SK-N-SH (cell line): ENCODE data around the gene TOX2. TPM values are rescaled to one million over a fixed set of nuclear protein-coding genes. Genes with fewer than 3 reads are reported as not detected.

ENCODE experiments used
- CTCF ChIA-PET: fragments of 300-600, 350-600 bp; formaldehyde crosslinking; extraction: SDS; loops from one replicate; lab custom pipeline; 2021; lab: Yijun Ruan, JAX
- POLR2A ChIA-PET: fragments of 350-600 bp; sonication (Branson Sonifier 250); formaldehyde crosslinking; extraction: SDS; loops from one replicate; lab custom pipeline; 2020; ENCODE audit warnings: antibody characterized with exemption, inconsistent platforms; lab: Yijun Ruan, JAX
- DNase-seq: peaks from one replicate; pipeline ENCODE4 v3.0.0; 2012
- H2AFZ ChIP-seq: fragments of 200-600 bp; sonication (generic); 2 replicates; pipeline ENCODE4 v1.8.1; 2016; ENCODE audit warnings: antibody characterized with exemption, mild to moderate bottlenecking, low read depth
- H3F3A ChIP-seq: fragments of 200-600 bp; sonication (generic); replicated peaks from 2 replicates; pipeline ENCODE3; 2016; ENCODE audit warnings: antibody characterized with exemption, mild to moderate bottlenecking; ENCODE audit not compliant: insufficient read depth
- H3K27ac ChIP-seq, 2 experiments: fragments of 200-500 bp in 1 of 2; fragments of 200-600 bp in 1 of 2; sonication (Bioruptor generic) in 1 of 2; sonication (generic), shearing (Covaris generic) in 1 of 2; 2 replicates each; pipeline versions ENCODE4 v1.5.1 to v1.6.1; 2014 to 2016; ENCODE audit warnings: low read depth in 2 of 2, inconsistent platforms in 1 of 2, low read length in 1 of 2, mild to moderate bottlenecking in 1 of 2, mixed read lengths in 1 of 2
- H3K27me3 ChIP-seq: fragments of 200-600 bp; sonication (generic), shearing (Covaris generic); 2 replicates; pipeline ENCODE4 v1.6.1; 2016; ENCODE audit warnings: mixed run types; ENCODE audit not compliant: insufficient read depth
- H3K36me3 ChIP-seq, 2 experiments: fragments of 200-500 bp in 1 of 2; fragments of 200-600 bp in 1 of 2; sonication (Bioruptor generic) in 1 of 2; sonication (generic) in 1 of 2; replicated peaks in 1 of 2; 2 replicates each; pipeline versions ENCODE3 to v1.5.1; 2014 to 2016; ENCODE audit warnings: low read length in 1 of 2, mild to moderate bottlenecking in 1 of 2; ENCODE audit not compliant: insufficient read depth in 2 of 2, control insufficient read depth in 1 of 2
- H3K4me1 ChIP-seq, 2 experiments: fragments of 200-500 bp in 1 of 2; fragments of 200-600 bp in 1 of 2; sonication (Bioruptor generic) in 1 of 2; sonication (generic), shearing (Covaris generic) in 1 of 2; 2 replicates each; pipeline versions ENCODE4 v1.5.1 to v1.6.1; 2014 to 2016; ENCODE audit warnings: low read depth in 1 of 2, low read length in 1 of 2, mixed run types in 1 of 2; ENCODE audit not compliant: insufficient read depth in 2 of 2, control insufficient read depth in 1 of 2
- H3K4me2 ChIP-seq: fragments of 200-600 bp; sonication (generic), shearing (Covaris generic); 2 replicates; pipeline ENCODE4 v1.6.1; 2017; ENCODE audit warnings: mixed run types
- H3K4me3 ChIP-seq, 2 experiments: fragments of 200-500 bp in 1 of 2; fragments of 200-600 bp in 1 of 2; sonication (Bioruptor generic) in 1 of 2; sonication (generic), shearing (Covaris generic) in 1 of 2; 2 replicates each; pipeline versions ENCODE4 v1.5.1 to v1.8.1; 2014 to 2016; ENCODE audit warnings: low read depth in 2 of 2, inconsistent platforms in 1 of 2, low read length in 1 of 2, mild to moderate bottlenecking in 1 of 2, mixed read lengths in 1 of 2, moderate library complexity in 1 of 2
- H3K79me2 ChIP-seq: fragments of 200-600 bp; sonication (generic); 2 replicates; pipeline ENCODE4 v1.8.1; 2017; ENCODE audit warnings: mild to moderate bottlenecking; ENCODE audit not compliant: insufficient read depth
- H3K9ac ChIP-seq: fragments of 200-600 bp; sonication (generic); 2 replicates; pipeline ENCODE4 v1.6.1; 2017; ENCODE audit warnings: mixed run types
- H3K9me2 ChIP-seq: fragments of 200-600 bp; sonication (generic); 2 replicates; pipeline ENCODE4 v1.6.1; 2017; ENCODE audit warnings: mixed run types
- H3K9me3 ChIP-seq: fragments of 200-600 bp; sonication (generic); 2 replicates; pipeline ENCODE4 v1.6.1; 2017; ENCODE audit warnings: mixed run types, mild to moderate bottlenecking, moderate library complexity
- H4K20me1 ChIP-seq: fragments of 200-600 bp; sonication (generic); 2 replicates; pipeline ENCODE4 v1.6.1; 2017; ENCODE audit warnings: mild to moderate bottlenecking, mixed run types; ENCODE audit not compliant: insufficient read depth
- CHD2 ChIP-seq: fragments of 150-350 bp; IDR thresholded peaks from 2 replicates; pipeline ENCODE4 v1.6.1; 2018; ENCODE audit warnings: low read length; ENCODE audit not compliant: partially characterized antibody
- ELF1 ChIP-seq: IDR thresholded peaks from 2 replicates; pipeline ENCODE4 v1.4.0; 2012
- FOSL2 ChIP-seq: IDR thresholded peaks from 2 replicates; pipeline ENCODE4 v1.4.0; 2012; ENCODE audit warnings: low read depth, mild to moderate bottlenecking, moderate library complexity, borderline replicate concordance
- FOXJ3 ChIP-seq: sonication (generic); formaldehyde crosslinking; IDR thresholded peaks from 2 replicates; pipeline ENCODE4 v1.5.1; 2020; ENCODE audit warnings: mild to moderate bottlenecking, missing genetic modification reagents
- FOXM1 ChIP-seq: IDR thresholded peaks from 2 replicates; pipeline ENCODE4 v1.4.0; 2012; ENCODE audit warnings: low read depth, mild to moderate bottlenecking
- GATA2 ChIP-seq: sonication (generic); formaldehyde crosslinking; IDR thresholded peaks from 2 replicates; pipeline ENCODE4 v1.5.0; 2020; ENCODE audit warnings: mild to moderate bottlenecking, missing genetic modification reagents
- IRF3 ChIP-seq: fragments of 150-350 bp; IDR thresholded peaks from 2 replicates; pipeline ENCODE4 v1.6.1; 2016; ENCODE audit warnings: mild to moderate bottlenecking, low read depth, low read length
- JUND ChIP-seq: IDR thresholded peaks from 2 replicates; pipeline ENCODE4 v1.4.0; 2012
- NRF1 ChIP-seq: IDR thresholded peaks from 2 replicates; pipeline ENCODE4 v1.6.1; 2012; ENCODE audit warnings: low read depth, mild to moderate bottlenecking, low read length
- RAD21 ChIP-seq: IDR thresholded peaks from 2 replicates; pipeline ENCODE4 v1.6.1; 2012; ENCODE audit warnings: mild to moderate bottlenecking, low read length
- RCOR1 ChIP-seq: fragments of 150-350 bp; IDR thresholded peaks from 2 replicates; pipeline ENCODE4 v1.6.1; 2017; ENCODE audit warnings: antibody characterized with exemption, low read length
- RXRA ChIP-seq: IDR thresholded peaks from 2 replicates; pipeline ENCODE4 v1.4.0; 2012; ENCODE audit warnings: low read depth, mild to moderate bottlenecking, borderline replicate concordance
- SMC3 ChIP-seq: IDR thresholded peaks from 2 replicates; pipeline ENCODE4 v1.6.1; 2012; ENCODE audit warnings: low read depth, low read length, improper control_type of control experiment
- TAF1 ChIP-seq: IDR thresholded peaks from 2 replicates; pipeline ENCODE4 v1.6.1; 2012; ENCODE audit warnings: low read depth, mild to moderate bottlenecking, low read length, moderate library complexity, borderline replicate concordance
- TCF12 ChIP-seq: IDR thresholded peaks from 2 replicates; pipeline ENCODE4 v1.4.0; 2012
- TEAD4 ChIP-seq: IDR thresholded peaks from 2 replicates; pipeline ENCODE4 v1.4.0; 2012; ENCODE audit warnings: mild to moderate bottlenecking, borderline replicate concordance; ENCODE audit not compliant: insufficient read depth
- USF1 ChIP-seq: IDR thresholded peaks from 2 replicates; pipeline ENCODE4 v1.4.0; 2012; ENCODE audit warnings: low read depth, borderline replicate concordance
- USF2 ChIP-seq: fragments of 150-350 bp; IDR thresholded peaks from 2 replicates; pipeline ENCODE4 v1.6.1; 2017; ENCODE audit warnings: antibody characterized with exemption, low read length, low read depth, borderline replicate concordance
- ZBTB33 ChIP-seq: IDR thresholded peaks from 2 replicates; pipeline ENCODE4 v1.4.0; 2012; ENCODE audit warnings: low read depth, borderline replicate concordance
- WGBS: methylation state at CpG from one replicate; pipeline ENCODE4 v1.1.6; 2017; ENCODE audit warnings: low lambda C conversion rate; 5-methylcytosine and 5-hydroxymethylcytosine counted together
- polyA plus RNA-seq, 3 experiments: library from polyadenylated mRNA; depleted of rRNA; stranded (reverse); fragments of >200 nt; gene quantifications; 2 replicates each; pipeline ENCODE4 v1.2.3, GENCODE V29; 2012

TOX2 gene
- polyA plus RNA-seq, 1 of the 3 experiments (the other 2 are of a cell fraction), result 15.4 TPM

- Histone ChIP-seq H3K9ac (no peak overlapping the region), H3K36me3 (no peaks in the 10 kb centered on the region), H4K20me1 (no peaks in the 10 kb centered on the region), H3K9me3 (no peaks in the 10 kb centered on the region), H3K9me2 (no peaks in the 10 kb centered on the region), H3K4me1 (peaks cover 24 to 65% of the 10 kb centered on the region in 2 experiments), H3K79me2 (no peaks in the 10 kb centered on the region), H3K27ac (no peak overlapping the region; a peak in 1 of 4 replicates), H3F3A (peaks cover 5% of the 10 kb centered on the region), H2AFZ (no peak overlapping the region), H3K4me3 (no peak overlapping the region), H3K4me2 (no peak overlapping the region), H3K27me3 (no peaks in the 10 kb centered on the region)
- WGBS, result 96% methylated on average over 8 of the region's 10 CpGs
- ChIA-PET POLR2A (no interaction called here), CTCF (no interaction called here)
- DNase-seq, result no peak
- TF ChIP-seq TCF12, result no peak
- no peak for TF ChIP-seq FOXM1
- no peak for TF ChIP-seq TEAD4
- TF ChIP-seq USF2, result no peak
- no peak for TF ChIP-seq RXRA
- TF ChIP-seq ELF1, result no peak
- no peak for TF ChIP-seq IRF3
- no peak for TF ChIP-seq ZBTB33
- TF ChIP-seq SMC3, result no peak
- no peak for TF ChIP-seq FOXJ3
- TF ChIP-seq FOSL2, result no peak
- TF ChIP-seq GATA2 (CRISPR knock-in tag), result no peak
- TF ChIP-seq JUND, result no peak
- TF ChIP-seq RAD21, result no peak
- no peak for TF ChIP-seq TAF1
Observed at GRCh38 chr20:44021900-44022299, 107.2 kb downstream of the TOX2 start.

- no peak overlapping the region for H3K4me2 ChIP-seq
- 79% methylated on average over 2 of the region's 2 CpGs for WGBS
- no peak for DNase-seq
- peaks cover 24 to 64% of the 10 kb centered on the region in 2 experiments for H3K4me1 ChIP-seq
- no peaks in the 10 kb centered on the region for H3K36me3 ChIP-seq
- no peaks in the 10 kb centered on the region for H4K20me1 ChIP-seq
- no peak for TF ChIP-seq FOSL2
- no peak for TF ChIP-seq RAD21
- no peak for TF ChIP-seq RCOR1
- TF ChIP-seq USF2, result no peak
- no peak for TF ChIP-seq SMC3
- no peak for TF ChIP-seq NRF1
- no peak for TF ChIP-seq USF1
- TF ChIP-seq GATA2 (CRISPR knock-in tag), result no peak
- no peak for TF ChIP-seq TAF1
- no peak for TF ChIP-seq CHD2
- no peak for TF ChIP-seq ELF1
- no peak overlapping the region for H3K9ac ChIP-seq
- no peaks in the 10 kb centered on the region for H3K9me2 ChIP-seq
- no peak overlapping the region for H3K4me3 ChIP-seq
- H2AFZ ChIP-seq, result no peak overlapping the region
- H3K27me3 ChIP-seq, result no peaks in the 10 kb centered on the region
- no peak overlapping the region for H3K27ac ChIP-seq
- POLR2A ChIA-PET, result no interaction called here
- CTCF ChIA-PET, result no interaction called here
- peaks cover 5% of the 10 kb centered on the region for H3F3A ChIP-seq
- no peaks in the 10 kb centered on the region for H3K79me2 ChIP-seq
- H3K9me3 ChIP-seq, result no peaks in the 10 kb centered on the region
Observed at GRCh38 chr20:44022464-44022863, 107.8 kb downstream of the TOX2 start.
